Activated CD4-positive, alpha-beta T cell treated with anti-CD3 and anti-CD28 coated beads, Interleukin-2, amount 10 ng/mL, durations not matched to agents 7 days and 5 days (primary cell): ENCODE data around the gene SLC34A1. TPM values are rescaled to one million over a fixed set of nuclear protein-coding genes. Genes with fewer than 3 reads are reported as not detected.

Experiments used
- CTCF ChIA-PET: fragments of 350-600 bp; sonication (Branson Sonifier 250); formaldehyde crosslinking; loops from one replicate; lab custom pipeline; 2021; ENCODE audit warnings: antibody characterized with exemption; lab: Charles Lee
- POLR2A ChIA-PET: fragments of 350-600 bp; sonication (Branson Sonifier 250); formaldehyde crosslinking; loops from one replicate; lab custom pipeline; 2021; ENCODE audit warnings: antibody characterized with exemption; lab: Charles Lee
- DNase-seq: peaks from one replicate; pipeline ENCODE4 v3.0.0-alpha.2; 2020
- H3K27ac Mint-ChIP-seq: one replicate; pipeline ENCODE4 v1.8.0; 2021; ENCODE audit warnings: mild to moderate bottlenecking, moderate library complexity, mixed read lengths
- H3K27me3 Mint-ChIP-seq: one replicate; pipeline ENCODE4 v1.8.0; 2021; ENCODE audit warnings: mixed read lengths
- H3K36me3 Mint-ChIP-seq: one replicate; pipeline ENCODE4 v1.8.0; 2021; ENCODE audit warnings: low read depth, mixed read lengths
- H3K4me1 Mint-ChIP-seq: one replicate; pipeline ENCODE4 v1.8.0; 2021; ENCODE audit warnings: mixed read lengths
- H3K4me3 Mint-ChIP-seq: one replicate; pipeline ENCODE4 v1.8.0; 2021; ENCODE audit warnings: mild to moderate bottlenecking, moderate library complexity, mixed read lengths
- H3K9me3 Mint-ChIP-seq: one replicate; pipeline ENCODE4 v1.8.0; 2021; ENCODE audit warnings: mixed read lengths
- total RNA-seq, 2 experiments: library from RNA; stranded (reverse); gene quantifications; one replicate each; pipeline ENCODE4 v1.2.3, GENCODE V29; 2021

The SLC34A1 gene
- total RNA-seq, 2 experiments from 2014 or later: 0.12 to 0.27 TPM

GRCh38 chr5:177364159-177364962, 19.9 kb upstream of the SLC34A1 start:
- no peaks in the 10 kb centered on the region for H3K9me3 Mint-ChIP-seq
- H3K36me3 Mint-ChIP-seq: peaks cover 57% of the 10 kb centered on the region
- DNase-seq: no peak
- CTCF ChIA-PET: interaction anchor here (0.7 to 17.1 kb wide), 9 partner anchors 7 to 592 kb away, joined by 3 to 145 read pairs (median 5); no protein-coding TSS in a partner anchor
- POLR2A ChIA-PET: no interaction called here
- peaks cover 75% of the 10 kb centered on the region for H3K4me1 Mint-ChIP-seq
- peak overlapping the region; percentile 30 for H3K4me3 Mint-ChIP-seq
- H3K27me3 Mint-ChIP-seq: no peaks in the 10 kb centered on the region
- peak overlapping the region; percentile 25 for H3K27ac Mint-ChIP-seq

- CTCF ChIA-PET: interaction anchor here (1.0 to 9.8 kb wide), 3 partner anchors 9 to 57 kb away, joined by 3 to 145 read pairs (median 22); partner anchors contain the start of genes LMAN2 and RGS14
- Mint-ChIP-seq H3K27me3 (no peaks in the 10 kb centered on the region), H3K9me3 (no peaks in the 10 kb centered on the region), H3K27ac (no peak overlapping the region), H3K36me3 (peaks cover 59% of the 10 kb centered on the region), H3K4me3 (no peak overlapping the region), H3K4me1 (peaks cover 70% of the 10 kb centered on the region)
- POLR2A ChIA-PET: no interaction called here
- DNase-seq: no peak
Measured at GRCh38 chr5:177365845-177366527, 18.2 kb upstream of the SLC34A1 start.

DNA sequence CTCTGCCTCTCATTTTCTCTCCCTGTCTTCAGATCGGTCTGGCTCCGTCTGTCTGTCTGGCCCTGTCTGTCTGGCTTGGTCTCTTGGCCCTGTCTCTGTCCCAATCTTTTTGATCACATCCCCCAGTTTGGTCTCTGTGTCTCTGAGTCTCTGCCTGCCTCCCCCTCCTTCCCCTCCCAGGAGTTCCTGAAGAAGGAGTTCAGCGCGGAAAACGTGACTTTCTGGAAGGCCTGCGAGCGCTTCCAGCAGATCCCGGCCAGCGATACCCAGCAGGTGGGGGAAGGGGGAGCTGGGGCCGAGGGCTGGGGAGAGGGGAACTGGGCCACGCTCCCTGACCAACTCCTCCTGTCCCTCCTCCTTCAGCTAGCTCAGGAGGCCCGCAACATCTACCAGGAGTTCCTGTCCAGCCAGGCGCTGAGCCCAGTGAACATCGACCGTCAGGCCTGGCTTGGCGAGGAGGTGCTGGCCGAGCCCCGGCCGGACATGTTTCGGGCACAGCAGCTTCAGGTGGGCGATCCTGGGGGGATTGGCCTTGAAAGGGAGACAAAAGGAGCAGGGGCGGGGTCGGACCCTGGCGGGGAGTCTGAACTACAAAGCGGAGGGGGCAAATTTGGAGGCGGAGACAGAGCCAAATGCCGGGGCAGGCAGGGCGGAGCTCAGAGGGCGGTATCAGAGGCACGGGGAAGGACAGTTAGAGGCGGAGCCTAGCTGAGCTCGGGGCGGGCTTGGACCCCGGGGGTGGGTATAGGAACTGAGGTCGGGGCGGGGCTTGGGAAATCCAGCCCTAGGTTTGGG, 17.5 kb upstream of the SLC34A1 start:
- DNase-seq: no peak
- H3K36me3 Mint-ChIP-seq: peaks cover 62% of the 10 kb centered on the region
- no peaks in the 10 kb centered on the region for H3K9me3 Mint-ChIP-seq
- CTCF ChIA-PET: interaction anchor here (0.6 to 9.8 kb wide), 3 partner anchors 10 to 89 kb away, joined by 3 to 145 read pairs (median 22); partner anchors contain the start of genes LMAN2 and RGS14
- no peaks in the 10 kb centered on the region for H3K27me3 Mint-ChIP-seq
- H3K27ac Mint-ChIP-seq: no peak overlapping the region
- H3K4me1 Mint-ChIP-seq: peaks cover 70% of the 10 kb centered on the region
- no peak overlapping the region for H3K4me3 Mint-ChIP-seq
- POLR2A ChIA-PET: no interaction called here

DNA sequence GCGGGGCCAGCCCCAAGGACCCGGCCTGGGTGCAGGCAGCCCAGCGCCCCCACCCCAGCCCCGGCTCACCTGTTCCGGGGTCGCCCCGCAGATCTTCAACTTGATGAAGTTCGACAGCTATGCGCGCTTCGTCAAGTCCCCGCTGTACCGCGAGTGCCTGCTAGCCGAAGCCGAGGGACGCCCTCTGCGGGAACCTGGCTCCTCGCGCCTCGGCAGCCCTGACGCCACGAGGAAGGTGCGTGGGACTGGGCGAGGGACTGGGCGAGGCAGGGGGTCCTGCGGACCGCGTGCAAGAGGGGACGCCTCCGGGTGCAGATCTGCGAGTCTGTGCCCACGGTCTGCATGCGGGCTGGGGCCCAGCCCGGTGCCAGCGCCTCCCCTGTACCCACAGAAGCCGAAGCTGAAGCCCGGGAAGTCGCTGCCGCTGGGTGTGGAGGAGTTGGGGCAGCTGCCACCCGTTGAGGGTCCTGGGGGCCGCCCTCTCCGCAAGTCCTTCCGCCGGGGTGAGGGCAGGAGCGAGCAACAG, 16.8 kb upstream of the SLC34A1 start:
- peaks cover 69% of the 10 kb centered on the region for H3K4me1 Mint-ChIP-seq
- ChIA-PET POLR2A (no interaction called here), CTCF (interaction anchor here (0.6 to 9.8 kb wide), 3 partner anchors 10 to 90 kb away, joined by 3 to 145 read pairs (median 22); partner anchors contain the start of genes LMAN2 and RGS14)
- DNase-seq: no peak
- peaks cover 61% of the 10 kb centered on the region for H3K36me3 Mint-ChIP-seq
- H3K9me3 Mint-ChIP-seq: no peaks in the 10 kb centered on the region
- no peak overlapping the region for H3K27ac Mint-ChIP-seq
- no peaks in the 10 kb centered on the region for H3K27me3 Mint-ChIP-seq
- no peak overlapping the region for H3K4me3 Mint-ChIP-seq

DNA sequence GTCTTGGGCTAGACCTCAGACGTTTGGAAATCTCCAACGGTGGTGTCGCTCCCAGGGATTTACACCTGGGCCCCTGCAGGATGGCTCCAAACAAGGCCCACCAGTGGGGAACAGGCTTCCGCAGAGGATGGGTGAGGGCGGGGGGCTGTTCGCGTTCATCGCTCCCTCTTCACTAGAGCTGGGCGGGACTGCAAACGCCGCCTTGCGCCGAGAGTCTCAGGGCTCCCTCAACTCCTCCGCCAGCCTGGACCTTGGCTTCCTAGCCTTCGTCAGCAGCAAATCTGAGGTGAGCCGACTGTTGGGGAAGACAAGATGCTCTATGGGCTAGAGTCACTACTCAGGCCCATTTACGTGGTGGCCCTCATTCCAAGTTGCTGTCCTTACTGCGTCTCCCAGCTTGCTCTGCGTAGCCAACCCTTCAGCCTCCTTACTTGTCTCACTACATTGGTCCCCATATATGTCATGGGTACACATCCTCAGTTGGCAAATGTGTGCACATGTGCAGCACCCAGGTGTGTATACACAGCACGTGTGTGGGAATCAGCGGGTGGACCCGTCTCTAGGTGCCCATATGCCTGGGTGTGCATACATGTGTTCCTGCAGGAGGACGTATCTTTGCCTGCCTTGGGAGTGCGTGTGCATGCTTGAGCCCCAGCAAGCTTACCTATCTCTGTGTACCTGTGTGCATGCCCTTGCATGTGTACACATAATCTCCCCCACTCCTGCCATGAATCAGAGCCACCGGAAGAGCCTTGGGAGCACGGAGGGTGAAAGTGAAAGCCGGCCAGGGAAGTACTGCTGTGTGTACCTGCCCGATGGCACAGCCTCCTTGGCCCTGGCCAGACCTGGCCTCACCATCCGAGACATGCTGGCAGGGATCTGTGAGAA, 16.0 kb upstream of the SLC34A1 start:
- POLR2A ChIA-PET: no interaction called here
- Mint-ChIP-seq H3K4me1 (peaks cover 70% of the 10 kb centered on the region), H3K4me3 (no peak overlapping the region)

DNA sequence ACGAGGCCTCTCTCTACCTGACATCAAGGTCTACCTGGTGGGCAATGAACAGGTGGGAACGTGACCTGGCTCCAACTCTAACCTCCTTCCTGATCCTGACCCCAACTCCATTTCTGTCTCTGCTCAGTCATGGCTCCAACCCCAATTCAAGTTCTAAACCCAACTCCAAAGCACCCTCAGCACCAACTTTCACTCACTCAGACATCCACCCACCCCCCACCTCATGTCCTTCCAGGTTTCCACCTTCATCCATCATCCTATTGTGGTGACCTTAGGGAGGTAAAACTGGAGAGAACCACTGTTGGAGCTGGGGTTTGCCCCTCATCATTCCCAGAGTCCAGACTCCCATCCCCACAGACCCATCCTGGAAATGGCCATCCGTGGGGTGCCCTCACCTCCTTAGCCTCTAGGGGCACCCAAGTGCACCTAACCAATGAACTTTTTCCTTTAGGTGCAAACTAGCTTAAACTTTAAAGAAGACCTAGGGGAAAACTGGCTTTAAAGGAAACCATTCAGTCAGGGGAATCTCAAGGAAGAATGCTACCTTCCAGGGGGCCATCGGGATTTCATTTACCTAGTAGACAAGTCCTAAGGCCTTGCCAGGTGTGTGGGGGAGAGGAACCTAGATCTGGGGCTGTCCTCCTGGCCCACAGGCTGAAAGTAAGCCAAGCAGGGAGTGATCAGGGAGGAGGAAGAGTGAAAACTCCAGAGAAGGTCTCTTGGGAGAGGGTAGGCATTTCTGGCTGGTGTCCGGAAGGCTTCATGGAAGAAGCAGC, 15.2 kb upstream of the SLC34A1 start:
- ChIA-PET CTCF (interaction anchor here (0.6 to 9.8 kb wide), 17 partner anchors 9 to 256 kb away, joined by 3 to 145 read pairs (median 4); partner anchors contain the start of genes LMAN2, PRR7 and RGS14), POLR2A (no interaction called here)
- Mint-ChIP-seq H3K9me3 (no peaks in the 10 kb centered on the region), H3K36me3 (peaks cover 71% of the 10 kb centered on the region), H3K4me3 (no peak overlapping the region), H3K4me1 (peaks cover 70% of the 10 kb centered on the region), H3K27ac (peak overlapping the region; percentile 72), H3K27me3 (no peaks in the 10 kb centered on the region)
- DNase-seq: peak; percentile 37

More for the DNA sequence above, 16.0 kb upstream of the SLC34A1 start:
- no peaks in the 10 kb centered on the region for H3K9me3 Mint-ChIP-seq
- no peak overlapping the region for H3K27ac Mint-ChIP-seq
- H3K36me3 Mint-ChIP-seq: peaks cover 65% of the 10 kb centered on the region
- DNase-seq: no peak
- H3K27me3 Mint-ChIP-seq: no peaks in the 10 kb centered on the region
- CTCF ChIA-PET: interaction anchor here (0.6 to 9.8 kb wide), 13 partner anchors 10 to 87 kb away, joined by 3 to 145 read pairs (median 4); partner anchors contain the start of genes LMAN2, PRR7 and RGS14

GRCh38 chr5:177369645-177370440, 14.4 kb upstream of the SLC34A1 start:
- Mint-ChIP-seq H3K36me3 (peaks cover 72% of the 10 kb centered on the region), H3K27me3 (no peaks in the 10 kb centered on the region), H3K4me3 (no peak overlapping the region), H3K9me3 (no peaks in the 10 kb centered on the region), H3K4me1 (peaks cover 68% of the 10 kb centered on the region), H3K27ac (peak overlapping the region; percentile 36)
- POLR2A ChIA-PET: interaction anchor here (1.2 kb wide), 1 partner anchor 9 kb away, joined by 5 read pairs; no protein-coding TSS in a partner anchor
- no peak for DNase-seq
- CTCF ChIA-PET: interaction anchor here (0.7 to 11.1 kb wide), 21 partner anchors 8 to 256 kb away, joined by 3 to 145 read pairs (median 4); partner anchors contain the start of genes LMAN2, PRR7 and RGS14

DNA sequence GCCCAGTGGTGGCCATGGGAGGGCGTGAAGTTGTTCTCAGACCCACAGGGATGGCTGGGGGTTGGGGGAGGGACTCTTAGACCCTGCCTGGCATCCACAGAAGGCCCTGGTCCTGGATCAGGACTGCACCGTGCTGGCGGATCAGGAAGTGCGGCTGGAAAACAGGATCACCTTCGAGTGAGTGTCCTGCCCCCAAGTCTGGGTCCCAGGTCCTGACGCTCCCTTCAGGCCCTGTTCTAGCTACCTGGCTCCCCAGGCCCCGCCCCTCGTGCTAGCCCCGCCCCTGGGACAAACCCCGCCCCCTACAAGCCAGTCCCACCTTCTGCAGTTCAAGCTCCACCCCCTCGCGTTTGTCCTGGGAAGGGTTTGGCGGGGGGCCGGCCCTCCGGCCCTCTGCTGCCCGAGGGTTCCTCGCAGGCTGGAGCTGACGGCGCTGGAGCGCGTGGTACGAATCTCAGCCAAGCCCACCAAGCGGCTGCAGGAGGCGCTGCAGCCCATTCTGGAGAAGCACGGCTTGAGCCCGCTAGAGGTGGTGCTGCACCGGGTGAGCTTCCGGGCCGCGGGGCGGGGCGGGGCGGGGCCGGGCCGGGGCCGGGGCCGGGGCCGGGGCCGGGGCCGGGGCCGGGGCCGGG, 13.6 kb upstream of the SLC34A1 start:
- H3K4me3 Mint-ChIP-seq: peak overlapping the region; percentile 36
- ChIA-PET CTCF (interaction anchor here (0.8 to 11.1 kb wide), 13 partner anchors 8 to 131 kb away, joined by 3 to 145 read pairs (median 6); partner anchors contain the start of genes LMAN2, RGS14 and SLC34A1), POLR2A (interaction anchor here (1.2 kb wide), 1 partner anchor 10 kb away, joined by 5 read pairs; no protein-coding TSS in a partner anchor)
- H3K36me3 Mint-ChIP-seq: peaks cover 69% of the 10 kb centered on the region
- peaks cover 66% of the 10 kb centered on the region for H3K4me1 Mint-ChIP-seq
- no peaks in the 10 kb centered on the region for H3K9me3 Mint-ChIP-seq
- no peaks in the 10 kb centered on the region for H3K27me3 Mint-ChIP-seq
- DNase-seq: peak; percentile 56
- peak overlapping the region; percentile 36 for H3K27ac Mint-ChIP-seq

- Mint-ChIP-seq H3K9me3 (no peaks in the 10 kb centered on the region), H3K27me3 (no peaks in the 10 kb centered on the region), H3K4me3 (peak overlapping the region; percentile 55), H3K4me1 (peaks cover 65% of the 10 kb centered on the region), H3K36me3 (peaks cover 65% of the 10 kb centered on the region), H3K27ac (peak overlapping the region; percentile 84)
- no peak for DNase-seq
- CTCF ChIA-PET: interaction anchor here (0.6 to 11.1 kb wide), 14 partner anchors 13 to 130 kb away, joined by 3 to 145 read pairs (median 4); partner anchors contain the start of genes LMAN2, MXD3, RGS14 and SLC34A1
- POLR2A ChIA-PET: interaction anchor here (0.7 to 1.2 kb wide), 2 partner anchors 10 to 53 kb away, joined by 5 read pairs; no protein-coding TSS in a partner anchor
Measured at GRCh38 chr5:177371120-177372033, 12.9 kb upstream of the SLC34A1 start.
